K562 (cell line): ENCODE measurements around the gene PAQR7. TPM values are rescaled to one million over a fixed set of nuclear protein-coding genes. Genes with fewer than 3 reads are reported as not detected.

Source experiments
- CREB3 ChIP-seq: fragments of 450-650 bp; conservative IDR thresholded peaks from 2 replicates; pipeline ENCODE4 v1.6.1; 2016; ENCODE audit warnings: missing genetic modification characterization, low read depth, mild to moderate bottlenecking, missing compliant biosample characterization, moderate library complexity
- CUX1 ChIP-seq: fragments of 200-800 bp; sonication (Bioruptor generic); IDR thresholded peaks from 2 replicates; pipeline ENCODE4 v1.6.1; 2016; ENCODE audit warnings: missing genetic modification characterization, missing compliant biosample characterization
- EHMT2 ChIP-seq: fragments of 450-650 bp; IDR thresholded peaks from 2 replicates; pipeline ENCODE4 v1.6.1; 2018; ENCODE audit warnings: antibody characterized with exemption
- NFXL1 ChIP-seq: fragments of 450-650 bp; formaldehyde crosslinking; IDR thresholded peaks from 2 replicates; pipeline ENCODE4 v1.4.0; 2021; ENCODE audit warnings: mild to moderate bottlenecking
- PTTG1 ChIP-seq: fragments of 450-650 bp; IDR thresholded peaks from 2 replicates; pipeline ENCODE4 v1.6.1; 2016; ENCODE audit warnings: low read depth, mild to moderate bottlenecking, missing genetic modification characterization, missing compliant biosample characterization
- RBM25 ChIP-seq: fragments of 200-400 bp; formaldehyde crosslinking; IDR thresholded peaks from 2 replicates; pipeline ENCODE4 v1.6.1; 2018; ENCODE audit warnings: low read length, low read depth, moderate library complexity; ENCODE audit not compliant: severe bottlenecking
- RUNX1 ChIP-seq: sonication (generic); IDR thresholded peaks from 2 replicates; pipeline ENCODE4 v1.6.1; 2016; ENCODE audit warnings: antibody characterized with exemption, low read depth
- TEAD2 ChIP-seq: fragments of 450-650 bp; IDR thresholded peaks from 2 replicates; pipeline ENCODE4 v1.6.1; 2016; ENCODE audit warnings: missing genetic modification characterization, control low read depth, missing compliant biosample characterization
- ZNF134 ChIP-seq: fragments of 250-450 bp; sonication (Bioruptor Pico); conservative IDR thresholded peaks from 2 replicates; pipeline ENCODE4 v1.4.0; 2020
- ZNF212 ChIP-seq: fragments of 450-650 bp; formaldehyde crosslinking; IDR thresholded peaks from 2 replicates; pipeline ENCODE4 v1.4.0; 2020; ENCODE audit warnings: mild to moderate bottlenecking
- ZNF23 ChIP-seq: fragments of 250-450 bp; sonication (Bioruptor Pico); IDR thresholded peaks from 2 replicates; pipeline ENCODE4 v1.4.0; 2020; ENCODE audit warnings: mild to moderate bottlenecking
- ZNF280A ChIP-seq: fragments of 450-650 bp; IDR thresholded peaks from 2 replicates; pipeline ENCODE4 v1.6.1; 2018; ENCODE audit warnings: mild to moderate bottlenecking, low read depth; ENCODE audit not compliant: partially characterized antibody
- ZNF551 ChIP-seq: fragments of 250-450 bp; sonication (Bioruptor Pico); IDR thresholded peaks from 2 replicates; pipeline ENCODE4 v1.5.0; 2021; ENCODE audit warnings: mild to moderate bottlenecking, moderate library complexity
- polyA plus RNA-seq, 8 experiments: library from polyadenylated mRNA; depleted of rRNA in 4 of 8; stranded (reverse) in 5 of 8; unstranded in 3 of 8; fragments of >200 nt; fragmentation: Nextera tagmentation in 2 of 8; fragmentation: Illumina TruSeq in 1 of 8; extraction: Ambion mirVana in 2 of 8; extraction: Trizol in 1 of 8; gene quantifications; 2 replicates each; pipeline versions ENCODE4 v1.2.1 to v1.2.3, GENCODE V29; 2011 to 2014; ENCODE audit warnings: inconsistent platforms in 1 of 8, missing spikeins in 1 of 8
- total RNA-seq, 7 experiments: library from RNA; depleted of rRNA in 6 of 7; stranded (reverse); fragments of >200 nt in 6 of 7; fragmentation: Illumina TruSeq in 2 of 7; extraction: Trizol in 2 of 7; gene quantifications; 2 replicates each; pipeline versions ENCODE4 v1.2.1 to v1.2.3, GENCODE V29; 2011 to 2021; ENCODE audit warnings: low replicate concordance in 1 of 7

The PAQR7 gene
- total and polyA plus RNA-seq, 9 of the 15 experiments (the other 6 are each of a cell fraction or from before 2014, with no cell fraction given), result 1.1 to 5.2 (median 2.6) TPM

GRCh38 chr1:25905680-25906643 lies 30.5 kb upstream of the PAQR7 start, which contains the start of gene STMN1 (continued):
- TF ChIP-seq ZNF280A (no peak), ZNF212 (CRISPR knock-in tag) (no peak), CREB3 (no peak), CUX1 (CRISPR knock-in tag) (no peak), TEAD2 (tag) (no peak), NFXL1 (CRISPR knock-in tag) (no peak), EHMT2 (no peak), ZNF134 (CRISPR knock-in tag) (no peak), ZNF23 (CRISPR knock-in tag) (no peak), PTTG1 (tag) (no peak), RBM25 (peak; percentile 64), RUNX1 (no peak), ZNF551 (no peak)
